Thoracic aorta (tissue), 2 donors: ENCODE data around the gene GLMP. TPM values are rescaled to one million over a fixed set of nuclear protein-coding genes. Genes with fewer than 3 reads are reported as not detected.

ENCODE experiments used
- ATAC-seq: fragments of 150-250 bp; one replicate; pipeline ENCODE4 v1.8.0; 2017; ENCODE audit warnings: low read depth; ENCODE audit not compliant: insufficient number of reproducible peaks, low FRiP score
- DNase-seq: peaks from one replicate; pipeline ENCODE4 v3.0.0-alpha.2; 2020; ENCODE audit warnings: low spot score
- H3K27ac ChIP-seq, 2 donors: fragments of 200-600 bp; sonication (generic); 1 replicate in 1 of 2; 2 replicates in 1 of 2; pipeline ENCODE4 v1.5.1; 2016; ENCODE audit warnings: mild to moderate bottlenecking in 2 of 2, moderate library complexity in 2 of 2
- H3K27me3 ChIP-seq: fragments of 200-600 bp; sonication (generic); replicated peaks from 2 replicates; pipeline ENCODE4 v1.6.0; 2016; ENCODE audit warnings: mild to moderate bottlenecking; ENCODE audit not compliant: insufficient read depth
- H3K36me3 ChIP-seq: fragments of 200-600 bp; sonication (generic); one replicate; pipeline ENCODE4 v1.5.1; 2016
- H3K4me1 ChIP-seq, 2 donors: fragments of 200-600 bp; sonication (generic); 1 replicate in 1 of 2; 2 replicates in 1 of 2; pipeline versions ENCODE4 v1.5.1 to v1.6.0; 2016; ENCODE audit warnings: low read depth in 2 of 2, mild to moderate bottlenecking in 1 of 2; ENCODE audit not compliant: control insufficient read depth in 1 of 2
- H3K4me3 ChIP-seq: fragments of 200-600 bp; sonication (generic); 2 replicates; pipeline ENCODE4 v1.5.1; 2016; ENCODE audit warnings: mild to moderate bottlenecking
- H3K9me3 ChIP-seq: fragments of 200-600 bp; sonication (generic); 2 replicates; pipeline ENCODE4 v1.5.1; 2016
- total RNA-seq, 2 donors: library from RNA; depleted of rRNA; stranded (reverse); fragments of >200 nt; gene quantifications; one replicate each; pipeline versions ENCODE4 v1.1.0 to v1.2.3, GENCODE V29; 2016
- TF ChIP-seq, protein P1 (sequence below): fragments of 200-600 bp; sonication (generic); IDR thresholded peaks from one replicate; pipeline ENCODE4 v1.5.1; 2019; ENCODE audit warnings: antibody characterized with exemption

GLMP gene
- total RNA-seq, 2 donors from 2014 or later, result 27.7 to 60.1 TPM

DNA sequence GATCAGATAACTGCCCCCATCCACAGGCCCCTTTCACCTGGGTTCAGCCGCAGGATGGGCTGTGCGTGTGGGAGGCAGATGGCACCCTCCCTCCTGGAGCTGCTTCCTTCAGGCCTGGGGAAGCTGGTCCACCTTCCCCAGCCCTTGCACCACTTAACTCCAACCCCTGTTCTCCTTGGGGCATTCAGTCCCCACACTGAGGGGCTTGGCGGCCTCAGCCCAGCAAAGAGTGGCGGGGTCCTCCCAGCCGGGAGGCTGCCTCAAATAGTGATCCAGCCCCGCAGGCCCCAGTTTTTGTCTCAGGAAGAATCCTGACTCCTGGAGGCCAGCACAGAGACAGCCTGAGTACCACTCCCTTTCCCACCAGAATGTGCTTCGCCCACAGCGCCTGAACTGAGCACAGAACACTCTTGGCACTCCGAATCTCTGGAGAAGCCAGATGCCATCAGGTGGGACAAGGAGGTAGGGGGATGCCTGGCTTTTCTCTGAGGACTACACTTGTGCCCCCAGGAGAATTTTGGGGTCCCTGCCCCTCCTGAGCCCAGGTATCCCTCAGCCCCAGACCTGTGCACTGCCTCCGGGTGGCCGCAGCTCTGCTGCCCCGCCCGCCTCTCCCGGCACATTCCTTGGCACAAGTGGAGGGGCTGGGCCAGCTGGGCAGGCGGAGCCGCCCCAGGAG is 48.6 kb downstream of the GLMP start:
- TF ChIP-seq, protein P1, sequence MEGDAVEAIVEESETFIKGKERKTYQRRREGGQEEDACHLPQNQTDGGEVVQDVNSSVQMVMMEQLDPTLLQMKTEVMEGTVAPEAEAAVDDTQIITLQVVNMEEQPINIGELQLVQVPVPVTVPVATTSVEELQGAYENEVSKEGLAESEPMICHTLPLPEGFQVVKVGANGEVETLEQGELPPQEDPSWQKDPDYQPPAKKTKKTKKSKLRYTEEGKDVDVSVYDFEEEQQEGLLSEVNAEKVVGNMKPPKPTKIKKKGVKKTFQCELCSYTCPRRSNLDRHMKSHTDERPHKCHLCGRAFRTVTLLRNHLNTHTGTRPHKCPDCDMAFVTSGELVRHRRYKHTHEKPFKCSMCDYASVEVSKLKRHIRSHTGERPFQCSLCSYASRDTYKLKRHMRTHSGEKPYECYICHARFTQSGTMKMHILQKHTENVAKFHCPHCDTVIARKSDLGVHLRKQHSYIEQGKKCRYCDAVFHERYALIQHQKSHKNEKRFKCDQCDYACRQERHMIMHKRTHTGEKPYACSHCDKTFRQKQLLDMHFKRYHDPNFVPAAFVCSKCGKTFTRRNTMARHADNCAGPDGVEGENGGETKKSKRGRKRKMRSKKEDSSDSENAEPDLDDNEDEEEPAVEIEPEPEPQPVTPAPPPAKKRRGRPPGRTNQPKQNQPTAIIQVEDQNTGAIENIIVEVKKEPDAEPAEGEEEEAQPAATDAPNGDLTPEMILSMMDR, result no peak
- no peak for DNase-seq
- Histone ChIP-seq H3K9me3 (no peaks in the 10 kb centered on the region), H3K4me3 (no peak overlapping the region), H3K36me3 (peaks cover 23% of the 10 kb centered on the region), H3K4me1 (peaks cover 0 to 28% of the 10 kb centered on the region in 2 donors), H3K27me3 (no peaks in the 10 kb centered on the region), H3K27ac (no peak overlapping the region)
- no peak for ATAC-seq

- ATAC-seq (no peak), DNase-seq (no peak)
- Histone ChIP-seq H3K4me3 (peak overlapping the region; percentile 50), H3K27me3 (no peaks in the 10 kb centered on the region), H3K27ac (no peak overlapping the region), H3K36me3 (peaks cover 21% of the 10 kb centered on the region), H3K4me1 (peaks cover 0 to 28% of the 10 kb centered on the region in 2 donors), H3K9me3 (no peaks in the 10 kb centered on the region)
- TF ChIP-seq, protein P1, result no peak
Observed at GRCh38 chr1:156246241-156246780, 49.2 kb downstream of the GLMP start.

GRCh38 chr1:156245451-156246232 is 49.8 kb downstream of the GLMP start:
- TF ChIP-seq, protein P1, result no peak
- DNase-seq (no peak), ATAC-seq (no peak)
- Histone ChIP-seq H3K27ac (no peak overlapping the region), H3K9me3 (no peaks in the 10 kb centered on the region), H3K4me1 (peaks cover 0 to 28% of the 10 kb centered on the region in 2 donors), H3K27me3 (no peaks in the 10 kb centered on the region), H3K36me3 (peaks cover 14% of the 10 kb centered on the region), H3K4me3 (peak overlapping the region; percentile 50)

GRCh38 chr1:156244712-156245111 is 50.8 kb downstream of the GLMP start:
- no peak overlapping the region for H3K27ac ChIP-seq
- TF ChIP-seq, protein P1, result no peak
- no peak overlapping the region for H3K4me3 ChIP-seq
- no peaks in the 10 kb centered on the region for H3K27me3 ChIP-seq
- H3K36me3 ChIP-seq, result peaks cover 11% of the 10 kb centered on the region
- H3K9me3 ChIP-seq, result no peaks in the 10 kb centered on the region
- ATAC-seq (no peak), DNase-seq (no peak)
- peaks cover 0 to 28% of the 10 kb centered on the region in 2 donors for H3K4me1 ChIP-seq

DNA sequence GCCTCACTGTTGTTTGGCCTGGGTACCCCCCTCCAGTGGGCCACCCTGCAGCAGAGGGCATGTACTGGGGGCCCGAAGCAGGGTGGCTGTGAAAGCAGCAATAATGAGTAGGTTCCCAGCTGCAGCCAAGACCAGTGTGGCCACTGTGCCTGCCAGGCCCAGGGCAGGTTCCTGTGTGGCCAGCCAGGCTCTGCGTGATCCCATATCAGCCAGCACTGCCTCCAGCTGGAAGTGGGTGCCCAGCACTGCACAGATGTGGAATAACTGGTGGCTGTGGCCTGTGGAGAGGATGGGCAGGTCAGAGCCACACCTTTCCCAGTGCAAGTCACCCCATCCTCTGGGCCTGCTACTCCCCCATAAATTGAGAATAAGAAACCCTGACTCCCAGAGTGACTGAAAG is 51.4 kb downstream of the GLMP start:
- ATAC-seq (no peak), DNase-seq (no peak)
- no peak overlapping the region for H3K27ac ChIP-seq
- H3K4me3 ChIP-seq, result no peak overlapping the region
- no peaks in the 10 kb centered on the region for H3K9me3 ChIP-seq
- H3K4me1 ChIP-seq, result peaks cover 0 to 28% of the 10 kb centered on the region in 2 donors
- TF ChIP-seq, protein P1, result no peak
- H3K36me3 ChIP-seq, result peaks cover 13% of the 10 kb centered on the region
- no peaks in the 10 kb centered on the region for H3K27me3 ChIP-seq
